GM18499 (cell line): ENCODE results near the gene MYO3A.

ENCODE experiments used
- ATAC-seq: cut with Tn5 transposase; IDR thresholded peaks from one replicate; pipeline ENCODE4 v1.9.1; 2021; ENCODE audit warnings: moderate number of reproducible peaks; ENCODE audit not compliant: insufficient read depth, unreplicated experiment

The MYO3A gene

GRCh38 chr10:26242706-26243350 lies 308.8 kb downstream of the MYO3A start:
- no peak for ATAC-seq

GRCh38 chr10:26243351-26243720 lies 309.3 kb downstream of the MYO3A start:
- ATAC-seq = no peak

GRCh38 chr10:26249681-26250080 lies 315.7 kb downstream of the MYO3A start:
- no peak for ATAC-seq

GRCh38 chr10:26251925-26252324 lies 317.9 kb downstream of the MYO3A start:
- no peak for ATAC-seq

- no peak for ATAC-seq
These were observed 320.6 kb downstream of the MYO3A start for GRCh38 chr10:26254616-26255015.

GRCh38 chr10:26259341-26259740 lies 325.3 kb downstream of the MYO3A start:
- no peak for ATAC-seq
